ENCODE data around the gene CFAP73. TPM values are rescaled to one million over a fixed set of nuclear protein-coding genes. Genes with fewer than 3 reads are reported as not detected.

Gene CFAP73
- total and polyA plus RNA-seq, 10 of the 15 experiments (the other 5 are each of a cell fraction or from before 2014, with no cell fraction given), result 0.18 TPM; not detected in 9

- Histone ChIP-seq H3K9me3 (replicated peaks; ENCODE audit: control insufficient read depth, insufficient read depth, low read length) (no peaks in the 10 kb centered on the region), H3K9ac (ENCODE audit: control insufficient read depth, insufficient read depth, low read length) (no peak overlapping the region), H2AFZ (ENCODE audit: control insufficient read depth, low read depth, low read length) (no peak overlapping the region), H3K4me3 (no peak overlapping the region), H3K36me3 (ENCODE audit: control insufficient read depth in 2 of 2, insufficient read depth in 2 of 2, low read length in 1 of 2) (peaks cover under 1 to 16% of the 10 kb centered on the region in 2 experiments; a peak in 3 of 4 replicates), H3K4me1 (ENCODE audit: control insufficient read depth, insufficient read depth, low read length) (peaks cover 15% of the 10 kb centered on the region), H3K4me2 (ENCODE audit: control insufficient read depth, insufficient read depth) (no peak overlapping the region), H4K20me1 (ENCODE audit: control insufficient read depth, insufficient read depth) (no peaks in the 10 kb centered on the region; the same call in 1 of the 2 replicates), H3K79me2 (ENCODE audit: control insufficient read depth, insufficient read depth, low read length) (no peaks in the 10 kb centered on the region), H3K27ac (ENCODE audit: control insufficient read depth, insufficient read depth) (no peak overlapping the region), H3K27me3 (replicated peaks in 1 of 2; ENCODE audit: control insufficient read depth in 2 of 2, insufficient read depth in 2 of 2, low read length in 1 of 2) (peaks cover 7 to 8% of the 10 kb centered on the region in 2 experiments; a peak in 2 of 4 replicates)
- TF ChIP-seq, protein P1, sequence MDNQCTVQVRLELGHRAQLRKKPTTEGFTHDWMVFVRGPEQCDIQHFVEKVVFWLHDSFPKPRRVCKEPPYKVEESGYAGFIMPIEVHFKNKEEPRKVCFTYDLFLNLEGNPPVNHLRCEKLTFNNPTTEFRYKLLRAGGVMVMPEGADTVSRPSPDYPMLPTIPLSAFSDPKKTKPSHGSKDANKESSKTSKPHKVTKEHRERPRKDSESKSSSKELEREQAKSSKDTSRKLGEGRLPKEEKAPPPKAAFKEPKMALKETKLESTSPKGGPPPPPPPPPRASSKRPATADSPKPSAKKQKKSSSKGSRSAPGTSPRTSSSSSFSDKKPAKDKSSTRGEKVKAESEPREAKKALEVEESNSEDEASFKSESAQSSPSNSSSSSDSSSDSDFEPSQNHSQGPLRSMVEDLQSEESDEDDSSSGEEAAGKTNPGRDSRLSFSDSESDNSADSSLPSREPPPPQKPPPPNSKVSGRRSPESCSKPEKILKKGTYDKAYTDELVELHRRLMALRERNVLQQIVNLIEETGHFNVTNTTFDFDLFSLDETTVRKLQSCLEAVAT (IDR thresholded peaks at IDR 0.05), result 0 out of 2 replicates have a peak, but pooled peaks have one; percentile 30
- TF ChIP-seq KDM1A (IDR thresholded peaks at IDR 0.05; ENCODE audit: borderline replicate concordance) (no peak), TCF12 (IDR thresholded peaks at IDR 0.05; ENCODE audit: low read depth, low read length) (no peak)
- TF ChIP-seq, protein P2, sequence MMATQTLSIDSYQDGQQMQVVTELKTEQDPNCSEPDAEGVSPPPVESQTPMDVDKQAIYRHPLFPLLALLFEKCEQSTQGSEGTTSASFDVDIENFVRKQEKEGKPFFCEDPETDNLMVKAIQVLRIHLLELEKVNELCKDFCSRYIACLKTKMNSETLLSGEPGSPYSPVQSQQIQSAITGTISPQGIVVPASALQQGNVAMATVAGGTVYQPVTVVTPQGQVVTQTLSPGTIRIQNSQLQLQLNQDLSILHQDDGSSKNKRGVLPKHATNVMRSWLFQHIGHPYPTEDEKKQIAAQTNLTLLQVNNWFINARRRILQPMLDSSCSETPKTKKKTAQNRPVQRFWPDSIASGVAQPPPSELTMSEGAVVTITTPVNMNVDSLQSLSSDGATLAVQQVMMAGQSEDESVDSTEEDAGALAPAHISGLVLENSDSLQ (IDR thresholded peaks at IDR 0.05), result no peak
- in situ Hi-C loops (cut with MboI) (no loop called here), intact Hi-C loops (cut with micrococcal nuclease; ENCODE audit: unreplicated experiment) (no loop called here)
- no TSS peak for BruUV-seq (replicated peaks)
- ATAC-seq, result no peak
- WGBS (ENCODE audit: insufficient coverage, insufficient replicate concordance, low lambda C conversion rate, missing lambda C conversion rate), result 92% methylated on average over 11 of the region's 12 CpGs
- FAIRE-seq, result no peak
- RAD21 ChIA-PET (ENCODE audit: unreplicated experiment), result interaction anchor here (1.2 kb wide), 1 partner anchor 136 kb away, joined by 3 read pairs; no protein-coding TSS in a partner anchor
- CTCF ChIA-PET, result interaction anchor here (3.2 to 5.2 kb wide), 3 partner anchors 18 to 162 kb away, joined by 31 to 33 read pairs (median 31); no protein-coding TSS in a partner anchor
- POLR2A ChIA-PET, result interaction anchor here (0.6 kb wide), 1 partner anchor 120 kb away, joined by 3 read pairs; no protein-coding TSS in a partner anchor
- SMC1A ChIA-PET (ENCODE audit: uncharacterized antibody, unreplicated experiment), result interaction anchor here (6.1 kb wide), 1 partner anchor 18 kb away, joined by 37 read pairs; no protein-coding TSS in a partner anchor
- no peak for DNase-seq (ENCODE audit: low read depth, low spot score)
These were observed 5.5 kb downstream of the CFAP73 start for GRCh38 chr12:113155060-113155459.
